Esophagus muscularis mucosa (tissue), 3 donors: ENCODE results near the gene STOML1.

Source experiments
- POLR2AphosphoS5 ChIP-seq, 2 donors: sonication (generic); formaldehyde crosslinking; IDR thresholded peaks; one replicate each; pipeline ENCODE4 v1.6.1; 2017; ENCODE audit warnings: antibody characterized with exemption in 2 of 2
- TF ChIP-seq, protein P1 (sequence below), 3 experiments: fragments of 200-600 bp in 2 of 3; fragments of 450-650 bp in 1 of 3; sonication (generic) in 2 of 3; IDR thresholded peaks; one replicate each; pipeline ENCODE4 v1.5.1; 2017 to 2019; ENCODE audit warnings: antibody characterized with exemption in 3 of 3, mild to moderate bottlenecking in 2 of 3, moderate library complexity in 1 of 3

DNA sequence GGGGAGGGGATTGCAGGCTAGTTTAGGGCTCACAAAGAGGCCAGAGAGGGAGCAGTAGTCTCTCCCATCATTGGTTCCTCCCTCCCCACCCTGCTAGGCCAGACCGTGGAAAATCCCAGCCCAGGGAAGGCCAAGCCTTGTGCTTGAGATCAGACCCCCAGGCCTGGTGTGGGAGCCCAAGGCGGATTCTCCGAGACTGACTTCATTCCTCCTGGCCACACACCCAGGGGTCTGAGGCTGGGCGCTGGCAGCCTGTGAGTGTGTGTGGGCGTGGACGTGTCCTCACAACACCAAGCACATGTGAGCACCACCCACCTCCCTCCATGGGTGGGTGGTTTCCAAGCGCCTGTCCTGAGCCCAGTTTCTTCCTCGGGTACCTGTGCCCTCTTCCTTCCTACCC lies 61.7 kb downstream of the STOML1 start:
- TF ChIP-seq, protein P1, sequence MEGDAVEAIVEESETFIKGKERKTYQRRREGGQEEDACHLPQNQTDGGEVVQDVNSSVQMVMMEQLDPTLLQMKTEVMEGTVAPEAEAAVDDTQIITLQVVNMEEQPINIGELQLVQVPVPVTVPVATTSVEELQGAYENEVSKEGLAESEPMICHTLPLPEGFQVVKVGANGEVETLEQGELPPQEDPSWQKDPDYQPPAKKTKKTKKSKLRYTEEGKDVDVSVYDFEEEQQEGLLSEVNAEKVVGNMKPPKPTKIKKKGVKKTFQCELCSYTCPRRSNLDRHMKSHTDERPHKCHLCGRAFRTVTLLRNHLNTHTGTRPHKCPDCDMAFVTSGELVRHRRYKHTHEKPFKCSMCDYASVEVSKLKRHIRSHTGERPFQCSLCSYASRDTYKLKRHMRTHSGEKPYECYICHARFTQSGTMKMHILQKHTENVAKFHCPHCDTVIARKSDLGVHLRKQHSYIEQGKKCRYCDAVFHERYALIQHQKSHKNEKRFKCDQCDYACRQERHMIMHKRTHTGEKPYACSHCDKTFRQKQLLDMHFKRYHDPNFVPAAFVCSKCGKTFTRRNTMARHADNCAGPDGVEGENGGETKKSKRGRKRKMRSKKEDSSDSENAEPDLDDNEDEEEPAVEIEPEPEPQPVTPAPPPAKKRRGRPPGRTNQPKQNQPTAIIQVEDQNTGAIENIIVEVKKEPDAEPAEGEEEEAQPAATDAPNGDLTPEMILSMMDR (IDR thresholded peaks at IDR 0.05), result no peak
- TF ChIP-seq POLR2AphosphoS5 (IDR thresholded peaks at IDR 0.05), result no peak
